ENCODE results near the gene FARP2. TPM values are rescaled to one million over a fixed set of nuclear protein-coding genes. Genes with fewer than 3 reads are reported as not detected.

FARP2 gene
- total RNA-seq (2021) (81.5 and 89.1 TPM in 2 replicates), Bru-seq, nascent RNA (percentile 82 among the genes with signal in this experiment), BruChase-seq, experiment 1, labeled RNA remaining after a 2-hour chase (percentile 75 among the genes with signal in this experiment), BruChase-seq, experiment 2, labeled RNA remaining after a 6-hour chase (percentile 76 among the genes with signal in this experiment)
- long read RNA-seq, full-length matches to known transcripts: 16 of 47 reads
- long read RNA-seq, partial matches to known transcripts: 11 of 47 reads
- long read RNA-seq, other reads (novel, unspliced or antisense): 20 of 47 reads

GRCh38 chr2:241355983-241356870, at the start of gene FARP2:
Gene FARP2, plus strand, starts transcription at chr2:241356285. Its CDS starts 16,823 bp downstream, at chr2:241373108.
- Histone ChIP-seq H3K9me2 (ENCODE audit: insufficient read depth) (no peaks in the 10 kb centered on the region), H3K27me3 (ENCODE audit: insufficient read depth, low read depth) (no peaks in the 10 kb centered on the region), H3F3A (ENCODE audit: insufficient read depth, low read depth) (peaks cover 36% of the 10 kb centered on the region), H3K4me2 (peak within 1 kb of the TSS; percentile 95), H3K4me1 (replicated peaks; ENCODE audit: insufficient read depth) (peaks cover 44% of the 10 kb centered on the region), H3K79me2 (ENCODE audit: low read depth) (peaks cover 49% of the 10 kb centered on the region), H3K27ac (peak within 1 kb of the TSS; percentile 53), H3K9me3 (ENCODE audit: insufficient read depth, low read depth) (no peaks in the 10 kb centered on the region), H3K4me3 (peak within 1 kb of the TSS; percentile 89), H4K20me1 (ENCODE audit: insufficient read depth) (peaks cover 14% of the 10 kb centered on the region; the same call in 1 of the 2 replicates), H3K36me3 (ENCODE audit: low read depth) (peaks cover 29% of the 10 kb centered on the region), H2AFZ (peak within 1 kb of the TSS; percentile 84)
- peak; percentile 97 to 100 for DNase-seq
- TF ChIP-seq CTCF (conservative IDR thresholded peaks at IDR 0.05): no peak
- intact Hi-C loops (cut with micrococcal nuclease; ENCODE audit: unreplicated experiment): loop anchor here (1.0 to 10.0 kb wide), 13 partner anchors 19 to 525 kb away; partner anchors contain the start of genes HDLBP, ING5, PASK and SEPTIN2
- ChIA-PET CTCF (interaction anchor here (0.6 to 0.7 kb wide), 2 partner anchors 19 to 192 kb away, joined by 4 to 14 read pairs; no protein-coding TSS in a partner anchor), POLR2A (ENCODE audit: unreplicated experiment) (interaction anchor here (0.7 kb wide), 1 partner anchor 330 kb away, joined by 8 read pairs; the partner anchor contains the start of gene DTYMK)
- no TSS peak for BruUV-seq (replicated peaks)

GRCh38 chr2:241307055-241307454, 49.0 kb upstream of the FARP2 start:
- intact Hi-C loops (cut with micrococcal nuclease; ENCODE audit: unreplicated experiment): no loop called here
- H3K36me3 ChIP-seq (ENCODE audit: low read depth): peaks cover 16% of the 10 kb centered on the region; the same call in 1 of the 2 replicates
- H3K4me1 ChIP-seq (replicated peaks; ENCODE audit: insufficient read depth): no peaks in the 10 kb centered on the region; the same call in 1 of the 2 replicates
- no peaks in the 10 kb centered on the region for H3K9me3 ChIP-seq (ENCODE audit: insufficient read depth, low read depth)
- TF ChIP-seq CTCF (conservative IDR thresholded peaks at IDR 0.05) (no peak), EZH2 (IDR thresholded peaks at IDR 0.05; ENCODE audit: low read depth) (no peak)
- peaks cover 95% of the 10 kb centered on the region for H4K20me1 ChIP-seq (ENCODE audit: insufficient read depth)
- H2AFZ ChIP-seq: no peak overlapping the region
- no peak overlapping the region for H3K27ac ChIP-seq
- POLR2A ChIA-PET (ENCODE audit: unreplicated experiment): no interaction called here
- no peak overlapping the region for H3K4me2 ChIP-seq
- BruUV-seq (replicated peaks): no TSS peak
- no peak for DNase-seq
- H3F3A ChIP-seq (ENCODE audit: insufficient read depth, low read depth): peaks cover 12% of the 10 kb centered on the region; the same call in 1 of the 2 replicates
- H3K9me2 ChIP-seq (ENCODE audit: insufficient read depth): no peaks in the 10 kb centered on the region
- peaks cover 98% of the 10 kb centered on the region for H3K79me2 ChIP-seq (ENCODE audit: low read depth)
- no peak overlapping the region for H3K4me3 ChIP-seq
- no peaks in the 10 kb centered on the region for H3K27me3 ChIP-seq (ENCODE audit: insufficient read depth, low read depth)
- CTCF ChIA-PET: no interaction called here

DNA sequence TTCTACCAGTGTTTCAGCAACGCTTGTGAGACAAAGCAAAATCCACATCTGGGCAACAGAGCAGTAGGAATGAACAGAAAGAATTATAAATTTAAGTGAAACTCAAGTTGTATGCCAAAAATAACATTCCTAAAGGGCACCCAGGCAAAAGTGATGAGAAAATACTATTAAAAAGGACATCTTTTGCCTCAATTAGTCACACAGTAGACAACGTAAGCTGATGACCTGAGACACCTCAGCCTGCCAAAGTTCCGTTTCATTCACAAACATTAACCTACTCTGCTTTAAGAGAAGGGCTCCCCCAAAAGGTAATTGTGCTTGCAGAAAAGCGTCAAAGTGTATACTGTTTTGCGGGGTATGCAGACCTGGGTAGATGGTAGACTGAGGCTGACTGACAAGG, 47.8 kb upstream of the FARP2 start:
- Histone ChIP-seq H3K79me2 (ENCODE audit: low read depth) (peaks cover 98% of the 10 kb centered on the region), H3K9me3 (ENCODE audit: insufficient read depth, low read depth) (no peaks in the 10 kb centered on the region), H3K27ac (no peak overlapping the region), H3F3A (ENCODE audit: insufficient read depth, low read depth) (peaks cover 11% of the 10 kb centered on the region; the same call in 1 of the 2 replicates), H3K36me3 (ENCODE audit: low read depth) (peaks cover 22% of the 10 kb centered on the region; the same call in 1 of the 2 replicates), H2AFZ (no peak overlapping the region), H4K20me1 (ENCODE audit: insufficient read depth) (peaks cover 95% of the 10 kb centered on the region), H3K27me3 (ENCODE audit: insufficient read depth, low read depth) (no peaks in the 10 kb centered on the region), H3K4me2 (no peak overlapping the region), H3K4me3 (no peak overlapping the region), H3K4me1 (replicated peaks; ENCODE audit: insufficient read depth) (no peaks in the 10 kb centered on the region), H3K9me2 (ENCODE audit: insufficient read depth) (no peaks in the 10 kb centered on the region)
- TF ChIP-seq CTCF (conservative IDR thresholded peaks at IDR 0.05) (no peak), EZH2 (IDR thresholded peaks at IDR 0.05; ENCODE audit: low read depth) (no peak)
- DNase-seq: no peak
- ChIA-PET POLR2A (ENCODE audit: unreplicated experiment) (interaction anchor here (0.6 kb wide), 1 partner anchor 26 kb away, joined by 3 read pairs; no protein-coding TSS in a partner anchor), CTCF (interaction anchor here (0.6 kb wide), 1 partner anchor 393 kb away, joined by 3 read pairs; no protein-coding TSS in a partner anchor)
- BruUV-seq (replicated peaks): no TSS peak
- intact Hi-C loops (cut with micrococcal nuclease; ENCODE audit: unreplicated experiment): no loop called here

Data from PC-9 (cell line).